Measurements from ENCODE around the gene CPZ. TPM values are rescaled to one million over a fixed set of nuclear protein-coding genes. Genes with fewer than 3 reads are reported as not detected.

The CPZ gene
- total and polyA plus RNA-seq, 2 donors (not counting 1 experiment from before 2014, with no cell fraction given) = not detected

GRCh38 chr4:8594097-8595038 is 1.8 kb downstream of the CPZ start:
- CTCF ChIA-PET = no interaction called here
- Mint-ChIP-seq H3K27ac (no peak overlapping the region), H3K9me3 (ENCODE audit: insufficient read depth) (no peaks in the 10 kb centered on the region), H3K27me3 (peaks cover 22% of the 10 kb centered on the region), H3K4me1 (no peaks in the 10 kb centered on the region), H3K4me3 (no peak overlapping the region)
- no peak for ATAC-seq (ENCODE audit: low read depth)
- no peaks in the 10 kb centered on the region for H4K20me1 ChIP-seq (ENCODE audit: control insufficient read depth, insufficient read depth, low read length, poor library complexity, severe bottlenecking)
- no peak overlapping the region for H2AFZ ChIP-seq (ENCODE audit: insufficient read depth, low read depth, low read length, poor library complexity, severe bottlenecking)
- no peak for DNase-seq
- TF ChIP-seq, protein P1, sequence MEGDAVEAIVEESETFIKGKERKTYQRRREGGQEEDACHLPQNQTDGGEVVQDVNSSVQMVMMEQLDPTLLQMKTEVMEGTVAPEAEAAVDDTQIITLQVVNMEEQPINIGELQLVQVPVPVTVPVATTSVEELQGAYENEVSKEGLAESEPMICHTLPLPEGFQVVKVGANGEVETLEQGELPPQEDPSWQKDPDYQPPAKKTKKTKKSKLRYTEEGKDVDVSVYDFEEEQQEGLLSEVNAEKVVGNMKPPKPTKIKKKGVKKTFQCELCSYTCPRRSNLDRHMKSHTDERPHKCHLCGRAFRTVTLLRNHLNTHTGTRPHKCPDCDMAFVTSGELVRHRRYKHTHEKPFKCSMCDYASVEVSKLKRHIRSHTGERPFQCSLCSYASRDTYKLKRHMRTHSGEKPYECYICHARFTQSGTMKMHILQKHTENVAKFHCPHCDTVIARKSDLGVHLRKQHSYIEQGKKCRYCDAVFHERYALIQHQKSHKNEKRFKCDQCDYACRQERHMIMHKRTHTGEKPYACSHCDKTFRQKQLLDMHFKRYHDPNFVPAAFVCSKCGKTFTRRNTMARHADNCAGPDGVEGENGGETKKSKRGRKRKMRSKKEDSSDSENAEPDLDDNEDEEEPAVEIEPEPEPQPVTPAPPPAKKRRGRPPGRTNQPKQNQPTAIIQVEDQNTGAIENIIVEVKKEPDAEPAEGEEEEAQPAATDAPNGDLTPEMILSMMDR (IDR thresholded peaks at IDR 0.05) = peak; percentile 20
- no peak for TF ChIP-seq EZH2 (IDR thresholded peaks at IDR 0.05; ENCODE audit: borderline replicate concordance, insufficient read depth, low read depth, low read length, poor library complexity, severe bottlenecking)
- intact Hi-C loops (cut with micrococcal nuclease) = no loop called here
- no peak overlapping the region for H3K4me2 ChIP-seq (replicated peaks; ENCODE audit: low read depth, low read length, poor library complexity, severe bottlenecking)
- H3K9me3 ChIP-seq (ENCODE audit: control extremely low read depth in 1 of 3, control insufficient read depth in 2 of 3, insufficient read depth in 1 of 3, low read length in 2 of 3) = no peaks in the 10 kb centered on the region
- H3K36me3 ChIP-seq (replicated peaks in 1 of 2; ENCODE audit: control extremely low read depth in 1 of 2, control insufficient read depth in 1 of 2, extremely low read depth in 1 of 2, insufficient read depth in 2 of 2, low read length in 1 of 2) = no peaks in the 10 kb centered on the region
- WGBS (ENCODE audit: insufficient coverage) = 66% methylated on average over 15 of the region's 24 CpGs
- POLR2A ChIA-PET = no interaction called here
- H3K9ac ChIP-seq (ENCODE audit: low read length) = no peak overlapping the region
- H3K27ac ChIP-seq (ENCODE audit: low read length in 2 of 2) = no peak overlapping the region
- H3K79me2 ChIP-seq (ENCODE audit: control insufficient read depth, insufficient read depth, low read length) = no peaks in the 10 kb centered on the region
- no peaks in the 10 kb centered on the region for H3K4me1 ChIP-seq (ENCODE audit: control insufficient read depth in 2 of 2, insufficient read depth in 2 of 2, low read length in 2 of 2)
- H3K4me3 ChIP-seq (ENCODE audit: control extremely low read depth in 1 of 5, extremely low read depth in 1 of 5, insufficient read depth in 1 of 5, low read depth in 2 of 5, low read length in 4 of 5) = no peak overlapping the region
- H3K27me3 ChIP-seq (replicated peaks in 1 of 4; ENCODE audit: control extremely low read depth in 1 of 4, control insufficient read depth in 3 of 4, insufficient read depth in 4 of 4, low read length in 3 of 4) = peaks cover 0 to 24% (median 1%) of the 10 kb centered on the region in 4 experiments
